HT-29 (cell line): ENCODE data around the gene LDB1. TPM values are rescaled to one million over a fixed set of nuclear protein-coding genes. Genes with fewer than 3 reads are reported as not detected.

Experiments used
- DNase-seq: peaks from one replicate; pipeline ENCODE4 v3.0.0-alpha.2; 2015; ENCODE audit warnings: low spot score
- small RNA-seq: library from RNA; depleted of rRNA; stranded (forward); fragments of <200 nt; gene quantifications from one replicate; pipeline ENCODE3, GENCODE V24; 2014
- total RNA-seq: library from RNA; depleted of rRNA; stranded (reverse); fragments of >200 nt; shearing (Covaris generic); gene quantifications from 2 replicates; pipeline ENCODE4 v1.2.3, GENCODE V29; 2014; rRNA removed

The LDB1 gene
- total RNA-seq, 1 experiment from 2014 or later, result 40.3 TPM

DNA sequence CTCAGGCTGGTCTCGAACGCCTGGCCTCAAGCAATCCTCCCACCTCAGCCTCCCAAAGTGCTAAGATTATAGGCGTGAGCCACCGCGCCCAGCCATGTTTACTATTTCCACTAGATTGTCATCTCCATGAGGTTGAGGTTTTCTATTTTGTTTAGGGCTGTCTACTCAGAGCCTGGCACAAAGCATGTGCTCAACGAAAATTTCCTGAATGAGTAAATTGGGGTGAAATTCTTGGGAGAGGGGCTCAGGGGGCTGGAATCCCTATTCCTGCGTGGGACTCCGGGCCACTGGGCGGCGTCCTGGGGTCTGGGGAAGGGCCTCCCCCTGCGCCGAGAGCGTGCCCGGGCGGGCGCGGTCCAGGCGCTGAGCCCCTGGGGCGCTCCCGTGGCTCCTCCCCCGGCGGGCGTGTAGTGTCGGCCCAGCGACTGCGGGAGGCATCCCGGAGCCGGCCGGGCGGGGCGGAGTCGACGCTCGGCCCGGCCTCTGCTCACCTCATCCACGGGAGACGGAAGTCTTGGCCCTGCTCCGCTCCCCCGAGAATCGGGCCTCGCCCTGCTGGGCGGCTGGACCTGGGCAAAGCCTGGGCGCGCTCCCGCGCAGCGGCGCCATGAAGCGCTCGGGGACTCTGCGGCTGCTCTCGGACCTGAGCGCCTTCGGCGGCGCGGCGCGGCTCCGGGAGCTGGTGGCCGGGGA is 55.2 kb downstream of the LDB1 start, which contains the start of gene HPS6:
Gene HPS6, plus strand, starts transcription at position 482 of the 693 bp plus-strand sequence. Its CDS starts 126 bp downstream, at position 608.
- peak; percentile 95 for DNase-seq

DNA sequence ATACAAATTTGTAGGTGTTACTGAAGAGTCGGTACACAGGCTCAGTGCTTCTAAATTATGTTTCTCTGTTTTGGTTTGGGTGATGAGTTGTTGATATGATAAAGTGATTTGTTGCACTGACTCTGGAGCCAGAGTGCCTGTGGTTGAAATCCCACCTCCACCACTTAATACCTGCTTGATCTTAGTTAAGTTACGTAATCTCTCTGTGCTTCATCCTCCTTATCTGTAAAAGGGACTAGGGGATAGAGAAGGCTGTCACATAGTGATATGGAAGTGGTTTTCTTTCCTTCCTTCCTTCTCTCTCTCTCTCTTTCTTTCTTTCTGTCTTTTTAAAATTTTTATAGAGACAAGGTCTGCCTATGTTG is 55.7 kb downstream of the LDB1 start:
- DNase-seq, result no peak

DNA sequence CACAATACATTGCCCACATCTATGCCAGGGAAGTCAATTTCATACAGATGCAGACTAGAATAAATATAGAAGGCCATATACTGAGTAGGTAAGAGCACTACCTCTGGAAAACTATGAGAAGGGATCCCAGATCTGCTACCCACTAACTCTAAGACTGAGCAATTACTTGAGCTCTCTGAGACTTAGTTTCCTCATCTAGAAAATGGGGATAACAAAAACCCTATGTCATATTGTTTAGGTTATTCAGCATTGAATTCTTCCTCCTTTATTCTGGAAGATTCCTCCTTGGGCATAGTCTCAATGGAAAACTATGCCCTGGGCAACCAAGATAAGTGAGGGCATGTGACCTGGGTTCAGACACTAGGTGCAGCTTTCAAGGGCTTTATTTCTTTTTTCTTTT is 60.2 kb downstream of the LDB1 start:
- no peak for DNase-seq

Small RNAs within 50 kb of the gene (small RNA-seq; reads per million reads assigned to genes)
- not detected for gene AL500527.1
- not detected for gene AL500527.2

Other genes with a start within 250 kb of the LDB1 start
- 8.4 and 9.2 TPM in 2 replicates for gene ARMH3, start 64.2 kb downstream of the LDB1 start, total RNA-seq
- 42.1 and 47.5 TPM in 2 replicates for gene HPS6, start 55.0 kb downstream of the LDB1 start, total RNA-seq
- gene PPRC1, start 12.7 kb upstream of the LDB1 start, total RNA-seq, result 41.8 and 51.2 TPM in 2 replicates
- gene NOLC1, start 32.0 kb upstream of the LDB1 start, total RNA-seq, result 79.1 and 88.7 TPM in 2 replicates
- 0.15 and 0.16 TPM in 2 replicates for gene ELOVL3, start 105.9 kb upstream of the LDB1 start, total RNA-seq
- gene PITX3, start 121.1 kb upstream of the LDB1 start, total RNA-seq, result not detected in 2 replicates
- gene GBF1, start 125.2 kb upstream of the LDB1 start, total RNA-seq, result 28.6 and 32.5 TPM in 2 replicates